Measurements from ENCODE around the gene LLGL2.
A peak's percentile ranks its signal among the peaks of the same experiment; 100 is the strongest.

The LLGL2 gene

GRCh38 chr17:75619506-75620431, 94.3 kb downstream of the LLGL2 start:
- DNase-seq: peak; percentile 30

GRCh38 chr17:75621489-75621888, 96.0 kb downstream of the LLGL2 start:
- no peak for DNase-seq

- DNase-seq: no peak
These were observed 96.6 kb downstream of the LLGL2 start for GRCh38 chr17:75622076-75622475.

GRCh38 chr17:75622771-75623273, 97.3 kb downstream of the LLGL2 start:
- no peak for DNase-seq

- DNase-seq: no peak
These were observed 97.9 kb downstream of the LLGL2 start for GRCh38 chr17:75623386-75623785.

GRCh38 chr17:75624021-75624420, 98.5 kb downstream of the LLGL2 start:
- no peak for DNase-seq
